H7 (cell line): ENCODE measurements around the gene CCDC9. TPM values are rescaled to one million over a fixed set of nuclear protein-coding genes. Genes with fewer than 3 reads are reported as not detected.
"Not testable (repeated sequence)": the region's sequence is repeated elsewhere in the genome, so short reads cannot be mapped to it uniquely, and the experiment has no call there.

ENCODE experiments used
- DNase-seq: peaks from one replicate; pipeline ENCODE4 v3.0.0; 2012
- H3K27me3 ChIP-seq: 2 replicates; pipeline ENCODE4 v1.6.0; 2011; ENCODE audit warnings: mild to moderate bottlenecking, low read length; ENCODE audit not compliant: control insufficient read depth, insufficient read depth
- H3K36me3 ChIP-seq: replicated peaks from 2 replicates; pipeline ENCODE4 v1.5.1; 2011; ENCODE audit warnings: low read length; ENCODE audit not compliant: control insufficient read depth, insufficient read depth
- H3K4me3 ChIP-seq: 2 replicates; pipeline ENCODE4 v1.5.1; 2011; ENCODE audit warnings: low read depth, mild to moderate bottlenecking, control low read depth, low read length, moderate library complexity; ENCODE audit not compliant: insufficient read depth
- total RNA-seq: library from RNA; depleted of rRNA; stranded (reverse); fragments of >200 nt; shearing (Covaris generic); gene quantifications from 2 replicates; pipeline ENCODE4 v1.2.3, GENCODE V29; 2014

Gene CCDC9
- total RNA-seq, 1 experiment from 2014 or later, result 10.9 TPM

DNA sequence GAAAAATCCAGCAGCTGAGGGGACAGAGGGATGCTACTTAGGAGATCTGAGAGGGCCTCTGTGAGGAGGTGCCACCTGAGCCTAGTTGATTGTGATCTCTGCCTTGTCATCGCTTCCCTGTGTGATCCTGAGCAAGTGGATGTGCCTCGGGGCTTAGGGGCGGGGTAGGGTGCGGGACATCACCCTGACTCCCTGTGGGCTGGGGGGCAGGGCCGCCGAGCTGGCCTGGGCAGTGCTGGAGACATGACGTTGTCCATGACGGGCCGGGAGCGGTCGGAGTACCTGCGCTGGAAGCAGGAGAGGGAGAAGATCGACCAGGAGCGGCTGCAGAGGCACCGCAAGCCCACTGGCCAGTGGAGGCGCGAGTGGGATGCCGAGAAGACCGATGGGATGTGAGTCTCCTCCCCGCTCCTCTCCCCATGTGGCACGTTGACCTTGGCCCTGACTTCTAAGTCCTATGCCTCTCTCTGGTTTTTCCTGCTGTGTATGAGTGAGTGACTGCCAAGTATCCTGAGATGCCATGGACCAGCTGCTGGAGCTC lies 10.1 kb downstream of the CCDC9 start:
- Histone ChIP-seq H3K4me3 (no peak overlapping the region), H3K36me3 (peaks cover 10% of the 10 kb centered on the region), H3K27me3 (no peaks in the 10 kb centered on the region)
- peak; percentile 45 for DNase-seq

- Histone ChIP-seq H3K36me3 (peaks cover 9% of the 10 kb centered on the region), H3K4me3 (no peak overlapping the region), H3K27me3 (no peaks in the 10 kb centered on the region)
- peak; percentile 22 for DNase-seq
These were observed 11.0 kb downstream of the CCDC9 start for GRCh38 chr19:47267350-47267759.

DNA sequence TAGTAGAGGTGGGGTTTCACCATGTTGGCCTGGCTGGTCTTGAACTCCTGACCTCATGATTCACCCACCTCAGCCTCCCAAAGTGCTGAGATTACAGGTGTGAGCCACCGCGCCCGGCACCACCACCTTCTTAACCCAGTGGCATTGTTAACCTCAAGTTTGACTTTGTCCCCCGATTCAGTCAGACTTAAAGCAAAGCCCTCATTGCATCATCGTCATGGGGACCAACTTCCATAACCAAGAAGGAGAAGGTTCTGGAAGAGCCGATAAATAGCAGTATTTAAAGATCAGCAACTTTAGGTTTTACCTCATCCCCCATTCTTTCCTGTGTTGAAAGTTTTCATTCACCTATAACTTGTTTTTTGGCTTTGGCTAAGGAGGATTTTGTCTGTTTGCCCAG lies 11.7 kb downstream of the CCDC9 start:
- H3K36me3 ChIP-seq, result peaks cover 8% of the 10 kb centered on the region
- peak; percentile 6 for DNase-seq
- H3K27me3 ChIP-seq, result no peaks in the 10 kb centered on the region
- no peak overlapping the region for H3K4me3 ChIP-seq

GRCh38 chr19:47269596-47269995 lies 13.3 kb downstream of the CCDC9 start:
- DNase-seq, result peak; percentile 13
- H3K27me3 ChIP-seq, result no peaks in the 10 kb centered on the region

GRCh38 chr19:47270408-47270807 lies 14.1 kb downstream of the CCDC9 start:
- Histone ChIP-seq H3K36me3 (peaks cover 8% of the 10 kb centered on the region), H3K27me3 (peaks cover 4% of the 10 kb centered on the region), H3K4me3 (no peak overlapping the region)
- DNase-seq, result peak; percentile 24

More at GRCh38 chr19:47269596-47269995, 13.3 kb downstream of the CCDC9 start:
- peaks cover 8% of the 10 kb centered on the region for H3K36me3 ChIP-seq
- H3K4me3 ChIP-seq, result no peak overlapping the region

DNA sequence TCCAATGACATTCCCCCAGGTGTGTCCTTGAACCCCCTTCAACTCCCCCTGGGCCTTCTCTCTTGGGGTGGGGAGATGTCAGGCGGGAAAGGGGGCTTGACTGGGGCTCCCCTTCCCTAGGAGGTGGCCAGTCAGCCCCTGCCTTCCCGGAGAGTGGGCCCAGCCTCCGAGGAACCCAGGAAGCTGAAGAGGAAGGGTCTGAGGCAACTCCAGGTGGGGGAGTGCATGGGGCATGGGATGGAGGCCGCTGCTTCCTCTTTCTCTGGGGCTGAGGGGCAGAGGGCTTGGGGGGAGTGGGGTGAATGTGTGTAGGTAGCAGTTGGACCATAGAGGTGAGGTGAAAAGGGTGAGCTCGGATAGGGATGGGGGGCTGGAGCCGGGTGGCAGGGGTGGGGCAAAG lies 15.6 kb downstream of the CCDC9 start:
- peaks cover 4% of the 10 kb centered on the region for H3K36me3 ChIP-seq
- peaks cover 11% of the 10 kb centered on the region for H3K27me3 ChIP-seq
- no peak overlapping the region for H3K4me3 ChIP-seq
- peak; percentile 68 for DNase-seq

DNA sequence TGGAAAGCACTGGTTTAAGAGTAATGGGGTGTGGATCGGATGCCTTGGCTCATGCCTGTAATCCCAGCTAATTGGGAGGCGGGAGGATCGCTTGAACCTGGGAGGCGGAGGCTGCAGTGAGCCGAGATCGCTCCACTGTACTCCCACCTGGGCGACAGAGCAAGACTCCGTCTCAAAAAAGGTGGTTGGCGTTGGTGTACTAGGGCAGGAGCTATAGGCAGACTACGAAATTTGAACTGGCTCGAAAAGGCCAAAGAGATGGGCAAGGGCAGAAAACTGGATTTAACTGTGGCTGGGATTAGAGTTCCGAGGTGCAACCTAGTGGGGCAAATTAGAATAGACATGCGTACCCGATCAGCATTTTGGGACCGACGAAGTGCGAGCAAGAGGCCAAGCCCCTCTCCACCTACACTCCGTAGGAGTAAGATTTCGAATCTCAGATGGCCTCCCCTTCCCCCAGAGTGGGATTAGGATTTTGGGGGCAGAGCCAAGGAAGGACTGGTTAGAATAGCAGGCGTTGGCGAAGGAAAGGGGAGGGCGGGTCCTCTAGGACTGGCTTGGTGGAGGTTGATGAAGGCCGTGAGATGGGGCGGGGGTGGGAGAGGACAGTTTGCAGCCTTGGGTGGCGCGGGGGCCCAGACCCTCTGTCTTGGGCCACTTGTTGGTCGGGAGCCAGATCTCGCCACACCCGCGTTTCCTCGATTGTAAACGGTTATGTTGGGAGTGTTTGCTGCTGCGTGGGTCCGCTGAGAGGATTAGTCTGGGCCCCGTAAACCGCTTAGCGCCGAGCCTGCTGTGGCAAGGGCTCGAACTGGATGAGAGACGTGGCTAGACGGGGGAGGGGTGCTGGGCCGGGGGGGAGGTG lies 16.4 kb downstream of the CCDC9 start:
- Histone ChIP-seq H3K4me3 (peak overlapping the region; percentile 78), H3K27me3 (peaks cover 11% of the 10 kb centered on the region), H3K36me3 (peaks cover 1% of the 10 kb centered on the region)
- DNase-seq, result peak; percentile 75

- Histone ChIP-seq H3K27me3 (peaks cover 11% of the 10 kb centered on the region), H3K36me3 (peaks cover 1% of the 10 kb centered on the region), H3K4me3 (peak overlapping the region; percentile 78)
- DNase-seq, result peak; percentile 98
These were observed 17.2 kb downstream of the CCDC9 start for GRCh38 chr19:47273313-47274070.

GRCh38 chr19:47274071-47274890 lies 18.0 kb downstream of the CCDC9 start, which contains the start of gene INAFM1:
Gene INAFM1, plus strand, starts transcription at chr19:47274885. Its CDS starts 35 bp downstream, at chr19:47274920.
- DNase-seq, result peak; percentile 99
- H3K4me3 ChIP-seq, result peak within 1 kb of the TSS; percentile 79
- H3K27me3 ChIP-seq, result peaks cover 11% of the 10 kb centered on the region
- peaks cover 1% of the 10 kb centered on the region for H3K36me3 ChIP-seq

DNA sequence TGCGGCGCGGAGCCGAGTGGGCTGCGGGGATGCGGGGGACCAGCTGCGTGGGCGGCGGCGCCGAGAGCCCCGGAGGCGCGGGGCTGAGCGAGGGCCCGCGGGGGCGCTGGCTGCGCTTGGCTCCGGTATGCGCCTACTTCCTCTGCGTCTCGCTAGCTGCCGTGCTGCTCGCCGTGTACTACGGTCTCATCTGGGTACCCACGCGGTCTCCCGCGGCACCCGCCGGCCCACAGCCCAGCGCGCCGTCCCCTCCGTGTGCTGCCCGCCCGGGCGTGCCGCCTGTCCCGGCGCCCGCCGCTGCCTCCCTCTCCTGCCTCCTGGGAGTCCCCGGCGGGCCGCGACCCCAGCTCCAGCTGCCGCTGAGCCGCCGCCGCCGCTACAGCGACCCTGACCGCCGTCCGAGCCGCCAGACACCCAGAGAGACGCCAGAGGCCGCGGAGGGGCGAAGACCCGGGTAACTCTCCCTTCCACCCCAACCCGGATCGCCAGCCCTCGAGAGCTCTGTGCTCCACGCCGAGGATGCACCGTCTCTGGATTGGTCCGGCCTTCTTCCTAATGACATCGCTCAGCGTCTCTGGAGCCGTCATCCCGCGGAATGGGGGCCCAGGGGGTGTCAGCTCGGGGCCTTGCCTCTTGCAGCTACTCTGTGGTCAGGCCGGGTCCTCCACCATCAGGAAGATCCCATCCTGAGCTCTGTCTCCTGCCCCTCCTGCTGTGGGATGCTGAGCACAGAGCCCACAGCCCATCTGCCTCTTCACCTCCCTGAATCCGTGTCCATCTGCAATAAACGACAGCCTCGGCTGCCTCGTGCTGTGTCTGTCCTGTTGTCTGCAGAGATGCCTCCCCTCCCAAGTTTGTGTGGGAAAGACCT lies 18.8 kb downstream of the CCDC9 start:
- Histone ChIP-seq H3K36me3 (peaks cover 1% of the 10 kb centered on the region), H3K27me3 (peaks cover 11% of the 10 kb centered on the region), H3K4me3 (peak overlapping the region; percentile 57)
- DNase-seq, result peak; percentile 80

DNA sequence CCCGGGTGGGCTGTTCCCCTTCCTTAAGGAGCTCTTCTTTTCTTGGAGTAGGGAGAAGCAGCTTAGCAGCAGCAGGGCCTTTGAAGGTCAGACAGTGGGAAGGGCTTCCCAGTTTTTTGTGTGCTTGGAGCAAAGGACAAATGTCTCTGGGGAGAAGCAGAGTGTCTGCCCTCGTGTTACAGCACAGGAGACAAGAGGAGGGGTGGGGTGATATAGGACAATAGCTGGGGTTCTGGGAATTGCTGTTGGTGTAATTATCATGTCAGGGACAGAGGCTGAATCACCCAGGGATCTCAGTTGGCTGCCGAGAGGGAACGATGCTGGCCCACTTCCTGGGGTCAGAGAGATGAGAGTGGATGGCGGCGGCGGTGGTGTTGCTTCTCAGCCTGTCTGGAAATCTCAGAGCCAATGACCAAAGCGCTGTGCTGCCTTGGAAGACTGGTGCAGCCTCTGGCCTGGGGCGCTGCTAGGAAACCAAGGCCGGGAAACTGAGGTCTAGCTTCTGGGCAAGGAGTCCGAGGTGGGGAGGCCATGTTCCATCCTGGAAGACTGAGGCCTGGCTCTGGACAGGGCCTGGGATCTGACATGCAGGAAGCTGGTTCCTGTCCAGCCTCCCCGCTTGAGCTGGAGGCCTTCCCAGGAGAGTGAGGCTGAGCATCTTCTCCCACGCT lies 19.6 kb downstream of the CCDC9 start:
- peak; percentile 9 for DNase-seq
- Histone ChIP-seq H3K36me3 (peaks cover 1% of the 10 kb centered on the region; the same call in 1 of the 2 replicates), H3K4me3 (no peak overlapping the region), H3K27me3 (peaks cover 11% of the 10 kb centered on the region)

DNA sequence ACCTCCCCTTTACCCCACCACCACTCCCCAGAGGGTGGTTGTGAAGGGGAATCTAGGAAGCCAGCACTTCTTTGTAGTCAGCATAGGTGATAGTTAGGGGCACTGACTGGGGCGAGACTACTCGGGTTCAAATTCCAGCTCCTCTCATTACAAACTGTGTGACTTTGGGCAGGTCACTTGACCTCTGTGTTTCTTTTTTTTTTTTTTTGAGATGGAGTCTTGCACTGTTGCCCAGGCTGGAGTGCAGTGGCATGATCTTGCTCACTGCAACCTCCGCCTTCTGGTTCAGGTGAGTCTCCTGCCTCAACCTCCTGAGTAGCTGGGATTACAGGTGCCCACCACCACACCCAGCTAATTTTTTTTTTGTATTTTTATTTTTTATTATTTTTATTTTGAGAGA lies 20.2 kb downstream of the CCDC9 start:
- DNase-seq, H3K4me3 ChIP-seq, H3K36me3 ChIP-seq: not testable (repeated sequence)
- peaks cover 11% of the 10 kb centered on the region for H3K27me3 ChIP-seq
